Measurements from ENCODE around the gene ATF2. TPM values are rescaled to one million over a fixed set of nuclear protein-coding genes. Genes with fewer than 3 reads are reported as not detected.
"Not testable (repeated sequence)": the region's sequence is repeated elsewhere in the genome, so short reads cannot be mapped to it uniquely, and the experiment has no call there.

ATF2 gene
- total RNA-seq, 4 donors from 2014 or later = 36.5 to 48.6 (median 43.5) TPM

DNA sequence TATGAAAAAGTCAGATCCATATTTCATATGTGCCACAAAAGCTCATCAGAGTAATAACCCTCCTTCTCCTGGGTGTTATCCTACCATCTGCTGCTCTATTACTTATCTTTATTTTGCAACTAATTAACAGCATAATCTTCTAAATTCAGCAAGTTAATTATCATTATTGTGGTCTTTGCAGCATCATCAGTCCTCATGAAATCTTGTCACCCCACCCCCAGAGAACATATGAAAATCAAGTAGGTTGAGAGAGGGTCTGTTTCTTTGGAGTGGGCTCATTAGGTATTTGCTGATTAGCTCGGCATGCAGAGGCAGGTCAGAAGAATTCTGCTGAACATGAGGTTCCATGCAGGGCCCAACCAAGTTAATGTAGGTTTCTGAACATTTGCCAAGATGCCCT lies 64.8 kb downstream of the ATF2 start:
- intact Hi-C loops (cut with DNase I) = no loop called here
- Histone ChIP-seq H3K4me3 (no peak overlapping the region), H3K36me3 (peaks cover 3 to 45% (median 12%) of the 10 kb centered on the region in 4 donors), H3K4me1 (peaks cover 0 to 8% (median 4%) of the 10 kb centered on the region in 4 donors), H3K9me3 (no peaks in the 10 kb centered on the region), H3K27me3 (no peaks in the 10 kb centered on the region), H3K27ac (replicated peaks in 1 of 4) (no peak overlapping the region)
- TF ChIP-seq POLR2A (IDR thresholded peaks at IDR 0.05; ENCODE audit: low read depth) (no peak), POLR2AphosphoS5 (IDR thresholded peaks at IDR 0.05) (no peak), EP300 (IDR thresholded peaks at IDR 0.05) (no peak)
- TF ChIP-seq, protein P1, sequence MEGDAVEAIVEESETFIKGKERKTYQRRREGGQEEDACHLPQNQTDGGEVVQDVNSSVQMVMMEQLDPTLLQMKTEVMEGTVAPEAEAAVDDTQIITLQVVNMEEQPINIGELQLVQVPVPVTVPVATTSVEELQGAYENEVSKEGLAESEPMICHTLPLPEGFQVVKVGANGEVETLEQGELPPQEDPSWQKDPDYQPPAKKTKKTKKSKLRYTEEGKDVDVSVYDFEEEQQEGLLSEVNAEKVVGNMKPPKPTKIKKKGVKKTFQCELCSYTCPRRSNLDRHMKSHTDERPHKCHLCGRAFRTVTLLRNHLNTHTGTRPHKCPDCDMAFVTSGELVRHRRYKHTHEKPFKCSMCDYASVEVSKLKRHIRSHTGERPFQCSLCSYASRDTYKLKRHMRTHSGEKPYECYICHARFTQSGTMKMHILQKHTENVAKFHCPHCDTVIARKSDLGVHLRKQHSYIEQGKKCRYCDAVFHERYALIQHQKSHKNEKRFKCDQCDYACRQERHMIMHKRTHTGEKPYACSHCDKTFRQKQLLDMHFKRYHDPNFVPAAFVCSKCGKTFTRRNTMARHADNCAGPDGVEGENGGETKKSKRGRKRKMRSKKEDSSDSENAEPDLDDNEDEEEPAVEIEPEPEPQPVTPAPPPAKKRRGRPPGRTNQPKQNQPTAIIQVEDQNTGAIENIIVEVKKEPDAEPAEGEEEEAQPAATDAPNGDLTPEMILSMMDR (IDR thresholded peaks at IDR 0.05) = no peak
- 100% methylated on average over 1 of the region's 1 CpG for WGBS
- no peak for DNase-seq (ENCODE audit: extremely low spot score)

DNA sequence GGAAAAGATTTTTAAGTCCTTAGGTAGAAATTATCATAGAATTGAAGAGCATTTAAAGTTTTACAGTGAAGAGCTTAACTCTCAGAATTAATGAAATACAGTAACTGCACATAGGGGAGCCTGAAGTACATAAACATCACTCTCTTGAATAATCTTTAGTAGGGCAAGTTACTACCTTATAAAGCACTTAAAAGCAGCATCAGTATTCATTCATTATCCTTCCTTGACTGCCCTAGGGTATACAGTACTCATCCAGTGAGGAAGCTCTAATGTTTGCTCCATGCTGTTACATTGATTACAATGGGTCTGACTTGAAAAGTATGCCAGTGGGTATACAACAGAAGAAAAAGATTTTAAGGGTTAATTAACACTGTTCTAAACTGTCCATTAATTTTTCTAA lies 66.5 kb downstream of the ATF2 start:
- no peaks in the 10 kb centered on the region for H3K27me3 ChIP-seq
- no peaks in the 10 kb centered on the region for H3K9me3 ChIP-seq
- peaks cover 0 to 8% (median 4%) of the 10 kb centered on the region in 4 donors for H3K4me1 ChIP-seq
- H3K4me3 ChIP-seq = no peak overlapping the region
- peaks cover 8 to 42% (median 17%) of the 10 kb centered on the region in 4 donors for H3K36me3 ChIP-seq
- TF ChIP-seq EP300 (IDR thresholded peaks at IDR 0.05) = no peak
- TF ChIP-seq POLR2AphosphoS5 (IDR thresholded peaks at IDR 0.05) = no peak
- TF ChIP-seq, protein P1 (IDR thresholded peaks at IDR 0.05) = no peak
- TF ChIP-seq POLR2A (IDR thresholded peaks at IDR 0.05; ENCODE audit: low read depth) = no peak
- H3K27ac ChIP-seq (replicated peaks in 1 of 4) = no peak overlapping the region
- DNase-seq (ENCODE audit: extremely low spot score) = no peak
- intact Hi-C loops (cut with DNase I) = no loop called here

DNA sequence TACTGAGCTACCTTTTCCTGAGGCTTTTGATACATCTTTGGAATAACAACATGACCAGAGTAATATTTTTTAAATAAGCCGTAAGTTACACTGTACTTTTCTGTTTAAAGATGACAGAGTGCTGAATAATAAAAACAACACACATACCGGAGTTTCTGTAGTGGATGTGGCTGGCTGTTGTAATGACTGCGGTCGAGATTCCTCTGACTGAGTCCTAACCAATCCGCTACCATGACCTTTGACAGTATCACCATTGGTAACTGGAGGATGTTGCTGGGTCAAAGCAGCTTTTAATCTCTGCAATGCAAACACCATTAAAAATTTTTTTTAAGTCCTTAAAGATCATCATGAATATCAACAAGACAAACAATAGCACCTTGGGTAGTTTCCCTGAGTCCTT lies 70.7 kb downstream of the ATF2 start:
- Histone ChIP-seq H3K36me3 (peaks cover 21 to 51% (median 39%) of the 10 kb centered on the region in 4 donors), H3K27me3 (no peaks in the 10 kb centered on the region), H3K27ac (replicated peaks in 1 of 4) (no peak overlapping the region), H3K4me1 (peaks cover 0 to 8% (median 4%) of the 10 kb centered on the region in 4 donors), H3K9me3 (no peaks in the 10 kb centered on the region), H3K4me3 (no peak overlapping the region)
- no peak for DNase-seq (ENCODE audit: extremely low spot score)
- 80% methylated on average over 5 of the region's 5 CpGs for WGBS
- no peak for TF ChIP-seq POLR2AphosphoS5 (IDR thresholded peaks at IDR 0.05)
- TF ChIP-seq POLR2A (IDR thresholded peaks at IDR 0.05; ENCODE audit: low read depth) = no peak
- TF ChIP-seq, protein P1 (IDR thresholded peaks at IDR 0.05) = no peak
- TF ChIP-seq EP300 (IDR thresholded peaks at IDR 0.05) = no peak
- intact Hi-C loops (cut with DNase I) = no loop called here

DNA sequence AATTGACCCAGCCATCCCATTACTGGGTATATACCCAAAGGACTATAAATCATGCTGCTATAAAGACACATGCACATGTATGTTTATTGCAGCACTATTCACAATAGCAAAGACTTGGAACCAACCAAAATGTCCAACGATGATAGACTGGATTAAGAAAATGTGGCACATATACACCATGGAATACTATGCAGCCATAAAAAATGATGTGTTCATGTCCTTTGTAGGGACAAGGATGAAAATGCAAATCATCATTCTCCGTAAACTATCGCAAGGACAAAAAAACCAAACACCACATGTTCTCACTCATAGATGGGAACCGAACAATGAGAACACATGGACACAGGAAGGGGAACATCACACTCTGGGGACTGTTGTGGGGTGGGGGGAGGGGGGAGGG lies 83.9 kb downstream of the ATF2 start:
- H3K27me3 ChIP-seq; H3K27ac ChIP-seq (replicated peaks in 1 of 4); H3K4me3 ChIP-seq; intact Hi-C loops (cut with DNase I); DNase-seq (ENCODE audit: extremely low spot score); H3K9me3 ChIP-seq; H3K4me1 ChIP-seq: not testable (repeated sequence)
- H3K36me3 ChIP-seq = peaks cover 0 to 45% (median 15%) of the 10 kb centered on the region in 4 donors
- 96% methylated on average over 4 of the region's 4 CpGs for WGBS

DNA sequence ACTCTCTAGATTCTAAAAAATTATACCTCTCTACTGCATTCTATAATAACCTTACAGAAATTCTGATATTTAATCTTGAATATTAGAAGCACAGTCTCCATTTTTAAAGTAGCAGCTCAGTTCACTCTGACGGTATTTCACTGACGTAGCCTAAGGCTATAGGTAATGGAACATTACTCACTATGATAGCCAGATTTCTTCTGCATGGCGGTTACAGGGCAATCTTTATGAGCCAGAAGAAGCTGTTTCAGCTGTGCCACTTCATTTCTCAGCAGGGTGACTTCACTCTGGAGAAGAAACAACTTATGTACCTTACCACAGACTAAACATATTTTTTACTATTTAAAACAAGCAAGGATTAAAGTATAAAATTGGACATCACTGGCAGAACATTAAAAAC lies 87.5 kb downstream of the ATF2 start:
- 80% methylated on average over 3 of the region's 3 CpGs for WGBS
- intact Hi-C loops (cut with DNase I) = no loop called here
- no peak for DNase-seq (ENCODE audit: extremely low spot score)
- H3K9me3 ChIP-seq = no peaks in the 10 kb centered on the region
- TF ChIP-seq POLR2A (IDR thresholded peaks at IDR 0.05; ENCODE audit: low read depth) = no peak
- TF ChIP-seq POLR2AphosphoS5 (IDR thresholded peaks at IDR 0.05) = no peak
- TF ChIP-seq EP300 (IDR thresholded peaks at IDR 0.05) = no peak
- TF ChIP-seq, protein P1 (IDR thresholded peaks at IDR 0.05) = no peak
- no peaks in the 10 kb centered on the region for H3K27me3 ChIP-seq
- H3K36me3 ChIP-seq = peaks cover 7 to 68% (median 24%) of the 10 kb centered on the region in 4 donors
- no peak overlapping the region for H3K4me3 ChIP-seq
- no peaks in the 10 kb centered on the region for H3K4me1 ChIP-seq
- no peak overlapping the region for H3K27ac ChIP-seq (replicated peaks in 1 of 4)
